Natural killer cell (primary cell): ENCODE results near the gene RHOV. TPM values are rescaled to one million over a fixed set of nuclear protein-coding genes. Genes with fewer than 3 reads are reported as not detected.

Experiments used
- ATAC-seq, 3 donors: fragments of 150-1000 bp in 2 of 3; fragments of 200-7000 bp in 1 of 3; cut with Tn5 transposase; 1 replicate in 1 of 3; 2 replicates in 2 of 3; pipeline ENCODE4 v1.10.0; 2021; ENCODE audit warnings: mild to moderate bottlenecking in 2 of 3, moderate library complexity in 2 of 3
- DNase-seq, 2 donors: peaks; one replicate each; pipeline versions ENCODE4 v3.0.0 to v3.0.0-alpha.2; 2013 to 2021; ENCODE audit warnings: mixed read lengths in 1 of 2
- H3K27ac ChIP-seq: one replicate; pipeline ENCODE4 v1.5.1; 2013; ENCODE audit warnings: mild to moderate bottlenecking, low read length
- H3K27me3 ChIP-seq: one replicate; pipeline ENCODE4 v1.6.1; 2013; ENCODE audit warnings: low read length; ENCODE audit not compliant: control insufficient read depth, insufficient read depth
- H3K36me3 ChIP-seq: one replicate; pipeline ENCODE4 v1.6.1; 2013; ENCODE audit warnings: low read length; ENCODE audit not compliant: control insufficient read depth, insufficient read depth
- H3K4me1 ChIP-seq: one replicate; pipeline ENCODE4 v1.6.1; 2013; ENCODE audit warnings: low read length; ENCODE audit not compliant: control insufficient read depth, insufficient read depth
- H3K4me3 ChIP-seq: one replicate; pipeline ENCODE4 v1.5.1; 2013; ENCODE audit warnings: low read length
- H3K9me3 ChIP-seq: one replicate; pipeline ENCODE4 v1.6.1; 2013; ENCODE audit warnings: low read length; ENCODE audit not compliant: control insufficient read depth, insufficient read depth
- H3K27ac Mint-ChIP-seq, 2 donors: one replicate each; pipeline ENCODE4 v1.8.0; 2022; ENCODE audit warnings: mild to moderate bottlenecking in 2 of 2, mixed read lengths in 2 of 2, moderate library complexity in 1 of 2
- H3K27me3 Mint-ChIP-seq, 2 donors: one replicate each; pipeline ENCODE4 v1.8.0; 2022; ENCODE audit warnings: low read depth in 2 of 2, mixed read lengths in 2 of 2
- H3K36me3 Mint-ChIP-seq: one replicate; pipeline ENCODE4 v1.8.0; 2022; ENCODE audit warnings: mixed read lengths
- H3K4me1 Mint-ChIP-seq, 2 donors: one replicate each; pipeline ENCODE4 v1.8.0; 2022; ENCODE audit warnings: mixed read lengths in 2 of 2
- H3K4me3 Mint-ChIP-seq: one replicate; pipeline ENCODE4 v1.8.0; 2022; ENCODE audit warnings: mild to moderate bottlenecking, moderate library complexity, mixed read lengths
- H3K9me3 Mint-ChIP-seq, 2 donors: one replicate each; pipeline ENCODE4 v1.8.0; 2022; ENCODE audit warnings: mixed read lengths in 2 of 2
- WGBS: methylation state at CpG from one replicate; pipeline ENCODE4 v1.1.7; 2013; ENCODE audit warnings: missing lambda C conversion rate; ENCODE audit not compliant: insufficient coverage; 5-methylcytosine and 5-hydroxymethylcytosine counted together
- intact Hi-C: fragments of 100-400 bp; cut with micrococcal nuclease; formaldehyde crosslinking; loops from one replicate; pipeline ENCODE4 v1.14.2; 2022
- total RNA-seq, 4 donors: library from RNA; stranded (reverse); fragments of 120-200 nt in 1 of 4; gene quantifications; one replicate each; pipeline versions ENCODE4 v1.2.3 to v1.2.4, GENCODE V29; 2013 to 2022
- TF ChIP-seq, protein P1 (sequence below): fragments of 200-600 bp; IDR thresholded peaks from one replicate; pipeline ENCODE4 v1.8.0; 2022; ENCODE audit warnings: antibody characterized with exemption

The RHOV gene
- total RNA-seq, 3 donors from 2014 or later (not counting 1 experiment from before 2014, with no cell fraction given): not detected

- Mint-ChIP-seq H3K4me1 (peaks cover 8 to 12% of the 10 kb centered on the region in 2 donors), H3K4me3 (no peak overlapping the region), H3K9me3 (no peaks in the 10 kb centered on the region), H3K27me3 (peaks cover 11 to 26% of the 10 kb centered on the region in 2 donors), H3K27ac (no peak overlapping the region), H3K36me3 (no peaks in the 10 kb centered on the region)
- TF ChIP-seq, protein P1, sequence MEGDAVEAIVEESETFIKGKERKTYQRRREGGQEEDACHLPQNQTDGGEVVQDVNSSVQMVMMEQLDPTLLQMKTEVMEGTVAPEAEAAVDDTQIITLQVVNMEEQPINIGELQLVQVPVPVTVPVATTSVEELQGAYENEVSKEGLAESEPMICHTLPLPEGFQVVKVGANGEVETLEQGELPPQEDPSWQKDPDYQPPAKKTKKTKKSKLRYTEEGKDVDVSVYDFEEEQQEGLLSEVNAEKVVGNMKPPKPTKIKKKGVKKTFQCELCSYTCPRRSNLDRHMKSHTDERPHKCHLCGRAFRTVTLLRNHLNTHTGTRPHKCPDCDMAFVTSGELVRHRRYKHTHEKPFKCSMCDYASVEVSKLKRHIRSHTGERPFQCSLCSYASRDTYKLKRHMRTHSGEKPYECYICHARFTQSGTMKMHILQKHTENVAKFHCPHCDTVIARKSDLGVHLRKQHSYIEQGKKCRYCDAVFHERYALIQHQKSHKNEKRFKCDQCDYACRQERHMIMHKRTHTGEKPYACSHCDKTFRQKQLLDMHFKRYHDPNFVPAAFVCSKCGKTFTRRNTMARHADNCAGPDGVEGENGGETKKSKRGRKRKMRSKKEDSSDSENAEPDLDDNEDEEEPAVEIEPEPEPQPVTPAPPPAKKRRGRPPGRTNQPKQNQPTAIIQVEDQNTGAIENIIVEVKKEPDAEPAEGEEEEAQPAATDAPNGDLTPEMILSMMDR: no peak
- no peaks in the 10 kb centered on the region for H3K36me3 ChIP-seq
- intact Hi-C loops: no loop called here
- H3K4me1 ChIP-seq: peaks cover 15% of the 10 kb centered on the region
- ATAC-seq (no peak), DNase-seq (no peak)
- peaks cover 12% of the 10 kb centered on the region for H3K27me3 ChIP-seq
- no peak overlapping the region for H3K4me3 ChIP-seq
- WGBS: 53% methylated on average over 5 of the region's 5 CpGs
- no peak overlapping the region for H3K27ac ChIP-seq
- no peaks in the 10 kb centered on the region for H3K9me3 ChIP-seq
Measured at GRCh38 chr15:40921949-40922607, 48.0 kb upstream of the RHOV start.

DNA sequence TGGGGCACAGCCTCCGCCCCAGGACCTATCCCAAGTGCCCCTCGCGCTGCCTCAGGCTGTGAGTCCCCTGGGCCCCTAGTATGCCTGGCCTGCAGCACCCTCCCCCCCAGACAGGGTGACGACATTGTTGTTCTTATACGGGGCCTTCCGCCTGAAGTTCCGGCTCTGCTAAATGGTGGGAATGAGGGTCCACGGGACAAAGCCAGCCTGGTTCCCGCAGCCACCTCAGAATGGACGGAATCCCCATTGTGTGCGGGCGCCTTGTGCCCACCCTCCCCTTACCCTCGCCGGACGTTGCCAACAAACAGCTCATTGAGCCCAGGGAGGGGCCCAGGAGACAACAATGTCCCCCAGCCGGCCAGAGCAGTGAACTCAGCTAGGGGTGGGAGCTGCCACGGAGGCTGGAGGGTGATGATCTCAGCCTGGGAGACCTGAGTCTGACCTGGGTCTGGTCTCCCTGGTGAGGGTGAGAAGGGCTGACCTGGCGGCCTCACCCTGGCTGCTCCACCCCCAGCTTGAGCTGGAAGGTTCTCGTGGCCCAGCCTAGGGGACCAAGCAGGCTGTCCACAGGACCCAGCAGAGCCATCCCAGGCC, 44.9 kb upstream of the RHOV start:
- Histone ChIP-seq H3K27me3 (no peaks in the 10 kb centered on the region), H3K36me3 (no peaks in the 10 kb centered on the region), H3K9me3 (no peaks in the 10 kb centered on the region), H3K4me3 (no peak overlapping the region), H3K4me1 (no peaks in the 10 kb centered on the region), H3K27ac (no peak overlapping the region)
- intact Hi-C loops: no loop called here
- Mint-ChIP-seq H3K4me1 (no peaks in the 10 kb centered on the region), H3K27ac (no peak overlapping the region), H3K9me3 (no peaks in the 10 kb centered on the region), H3K27me3 (peaks cover 7% of the 10 kb centered on the region in 2 donors), H3K36me3 (no peaks in the 10 kb centered on the region), H3K4me3 (no peak overlapping the region)
- TF ChIP-seq, protein P1: no peak
- DNase-seq: no peak
- no peak for ATAC-seq
- WGBS: 91% methylated on average over 19 of the region's 19 CpGs

GRCh38 chr15:40918146-40918798, 44.2 kb upstream of the RHOV start:
- ATAC-seq: no peak
- no peaks in the 10 kb centered on the region for H3K9me3 Mint-ChIP-seq
- Histone ChIP-seq H3K27me3 (no peaks in the 10 kb centered on the region), H3K36me3 (no peaks in the 10 kb centered on the region), H3K4me1 (no peaks in the 10 kb centered on the region), H3K27ac (no peak overlapping the region), H3K4me3 (no peak overlapping the region), H3K9me3 (no peaks in the 10 kb centered on the region)
- H3K4me1 Mint-ChIP-seq: no peaks in the 10 kb centered on the region
- no peaks in the 10 kb centered on the region for H3K36me3 Mint-ChIP-seq
- intact Hi-C loops: no loop called here
- H3K27ac Mint-ChIP-seq: no peak overlapping the region
- 88% methylated on average over 15 of the region's 15 CpGs for WGBS
- peaks cover 7% of the 10 kb centered on the region in 2 donors for H3K27me3 Mint-ChIP-seq
- H3K4me3 Mint-ChIP-seq: no peak overlapping the region
- no peak for DNase-seq
- TF ChIP-seq, protein P1: no peak
